SU-DHL-6 (cell line): ENCODE results near the gene ALKBH3.

Source experiments
- H2AFZ ChIP-seq: fragments of 200-600 bp; sonication (generic); 2 replicates; pipeline ENCODE4 v1.6.1; 2014; ENCODE audit warnings: low read depth, mild to moderate bottlenecking, moderate library complexity, mixed read lengths, antibody characterized with exemption, low read length; ENCODE audit not compliant: severe bottlenecking
- H3F3A ChIP-seq: fragments of 200-600 bp; shearing (Covaris generic); 2 replicates; pipeline ENCODE4 v1.6.0; 2016; ENCODE audit warnings: antibody characterized with exemption, mild to moderate bottlenecking; ENCODE audit not compliant: insufficient read depth
- H3K27ac ChIP-seq: fragments of 200-600 bp; sonication (generic); 2 replicates; pipeline ENCODE4 v1.5.1; 2016; ENCODE audit warnings: low read depth, mild to moderate bottlenecking, low read length, moderate library complexity, mixed read lengths
- H3K27me3 ChIP-seq: fragments of 200-600 bp; sonication (generic), shearing (Covaris generic); 2 replicates; pipeline ENCODE4 v1.6.0; 2014; ENCODE audit warnings: mild to moderate bottlenecking, low read length
- H3K36me3 ChIP-seq: fragments of 200-600 bp; sonication (generic); 2 replicates; pipeline ENCODE4 v1.6.1; 2014; ENCODE audit warnings: mild to moderate bottlenecking, low read length, mixed read lengths
- H3K4me2 ChIP-seq: fragments of 300-600, 200-600 bp; shearing (Covaris generic), sonication (generic); 2 replicates; pipeline ENCODE4 v1.6.0; 2014; ENCODE audit warnings: low read length, low read depth, mild to moderate bottlenecking; ENCODE audit not compliant: poor library complexity, severe bottlenecking
- H3K4me3 ChIP-seq: fragments of 200-600 bp; sonication (generic); 2 replicates; pipeline ENCODE4 v1.5.1; 2014; ENCODE audit warnings: antibody characterized with exemption, low read length, mild to moderate bottlenecking, mixed read lengths; ENCODE audit not compliant: insufficient read depth, poor library complexity, severe bottlenecking
- H3K79me2 ChIP-seq: fragments of 200-600 bp; sonication (generic); 2 replicates; pipeline ENCODE4 v1.6.1; 2014; ENCODE audit warnings: mild to moderate bottlenecking, low read length, moderate library complexity; ENCODE audit not compliant: insufficient read depth
- H3K9ac ChIP-seq: fragments of 200-600 bp; sonication (generic); 2 replicates; pipeline ENCODE4 v1.7.0; 2014; ENCODE audit warnings: mild to moderate bottlenecking, low read length
- H3K9me2 ChIP-seq: fragments of 200-600 bp; sonication (generic); replicated peaks from 2 replicates; pipeline ENCODE4 v1.6.1; 2014; ENCODE audit warnings: low read length; ENCODE audit not compliant: insufficient read depth
- H3K9me3 ChIP-seq: fragments of 200-600 bp; sonication (generic); 2 replicates; pipeline ENCODE4 v1.6.1; 2014; ENCODE audit warnings: low read length, mixed read lengths; ENCODE audit not compliant: insufficient read depth
- H4K20me1 ChIP-seq: fragments of 200-600 bp; sonication (generic); 2 replicates; pipeline ENCODE4 v1.6.1; 2014; ENCODE audit warnings: low read depth, mild to moderate bottlenecking, antibody characterized with exemption, low read length, moderate library complexity, mixed read lengths
- CTCF ChIP-seq: fragments of 200-600 bp; sonication (generic); IDR thresholded peaks from one replicate; pipeline ENCODE4 v1.5.1; 2017; ENCODE audit warnings: antibody characterized with exemption, mild to moderate bottlenecking, low read length, moderate library complexity; ENCODE audit not compliant: insufficient read depth, poor library complexity, severe bottlenecking
- EZH2phosphoT487 ChIP-seq: fragments of 200-600 bp; sonication (generic), shearing (Covaris generic); conservative IDR thresholded peaks from 2 replicates; pipeline ENCODE4 v1.6.1; 2018; ENCODE audit warnings: mild to moderate bottlenecking, antibody characterized with exemption, low read length, moderate library complexity, mixed read lengths

The ALKBH3 gene

GRCh38 chr11:43927070-43927469 lies 46.4 kb downstream of the ALKBH3 start:
- no peaks in the 10 kb centered on the region for H3K27me3 ChIP-seq
- no peaks in the 10 kb centered on the region for H3K36me3 ChIP-seq
- H3K9me3 ChIP-seq = no peaks in the 10 kb centered on the region
- H3F3A ChIP-seq = no peaks in the 10 kb centered on the region
- no peak overlapping the region for H3K4me2 ChIP-seq
- no peaks in the 10 kb centered on the region for H3K9me2 ChIP-seq
- no peaks in the 10 kb centered on the region for H4K20me1 ChIP-seq
- H2AFZ ChIP-seq = no peak overlapping the region
- no peaks in the 10 kb centered on the region for H3K79me2 ChIP-seq
- no peak overlapping the region for H3K9ac ChIP-seq
- no peak for TF ChIP-seq CTCF
- TF ChIP-seq EZH2phosphoT487 = no peak
- H3K27ac ChIP-seq = no peak overlapping the region
- H3K4me3 ChIP-seq = no peak overlapping the region

GRCh38 chr11:43927925-43928707 lies 47.5 kb downstream of the ALKBH3 start:
- Histone ChIP-seq H3K4me3 (no peak overlapping the region), H2AFZ (no peak overlapping the region), H3K9me2 (no peaks in the 10 kb centered on the region), H3K36me3 (no peaks in the 10 kb centered on the region), H3K79me2 (no peaks in the 10 kb centered on the region), H3K9ac (no peak overlapping the region), H3K4me2 (no peak overlapping the region), H3K27ac (no peak overlapping the region), H3F3A (no peaks in the 10 kb centered on the region), H3K27me3 (no peaks in the 10 kb centered on the region), H3K9me3 (no peaks in the 10 kb centered on the region), H4K20me1 (no peaks in the 10 kb centered on the region)
- no peak for TF ChIP-seq EZH2phosphoT487
- no peak for TF ChIP-seq CTCF

GRCh38 chr11:43928721-43929120 lies 48.1 kb downstream of the ALKBH3 start:
- Histone ChIP-seq H3K4me2 (no peak overlapping the region), H3K27ac (no peak overlapping the region), H3K9me3 (no peaks in the 10 kb centered on the region), H4K20me1 (no peaks in the 10 kb centered on the region), H2AFZ (no peak overlapping the region), H3K36me3 (no peaks in the 10 kb centered on the region), H3K9me2 (no peaks in the 10 kb centered on the region), H3K4me3 (no peak overlapping the region), H3K27me3 (no peaks in the 10 kb centered on the region), H3K79me2 (no peaks in the 10 kb centered on the region), H3K9ac (no peak overlapping the region), H3F3A (no peaks in the 10 kb centered on the region)
- TF ChIP-seq EZH2phosphoT487 (no peak), CTCF (no peak)
